ENCODE data around the gene ACOD1.

ACOD1 gene

DNA sequence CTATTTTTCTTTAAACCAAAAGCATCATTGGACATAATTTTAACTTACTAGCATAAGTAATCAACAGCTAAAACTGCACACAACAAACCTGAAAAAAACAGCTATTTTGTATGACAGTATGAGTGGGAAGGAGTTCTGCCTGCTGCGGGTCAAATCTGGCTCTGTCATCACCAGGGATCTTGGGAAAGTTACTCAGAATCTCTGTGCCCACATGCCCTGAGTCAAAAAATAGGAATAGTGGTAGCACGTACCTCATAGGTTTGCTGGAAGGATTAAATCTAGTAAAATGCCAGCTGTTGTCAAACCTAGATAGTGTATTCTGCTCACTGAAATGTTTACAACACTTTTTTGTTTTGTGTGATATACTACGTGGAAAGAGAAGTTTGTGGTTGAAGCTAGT, 44.7 kb downstream of the ACOD1 start:
- no peak for DNase-seq

DNA sequence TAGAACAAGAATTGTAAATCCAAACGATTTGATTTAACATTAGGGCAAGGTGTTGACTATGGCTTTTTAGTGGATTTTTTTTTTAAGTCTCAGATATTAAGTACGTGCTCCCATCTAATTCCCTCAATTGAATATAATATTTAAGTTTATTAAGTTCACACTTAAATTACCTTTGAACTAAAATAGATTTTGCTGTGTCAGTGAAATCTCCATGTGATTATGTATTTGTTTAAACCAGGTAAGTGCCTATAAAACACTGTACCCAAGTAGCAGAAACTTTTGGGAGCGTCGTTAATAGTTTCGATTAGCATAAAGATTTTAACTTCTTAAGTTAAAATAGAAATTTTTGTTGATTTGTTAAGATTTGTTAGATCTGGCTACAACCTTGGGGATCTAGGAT, 45.2 kb downstream of the ACOD1 start:
- DNase-seq: no peak

DNA sequence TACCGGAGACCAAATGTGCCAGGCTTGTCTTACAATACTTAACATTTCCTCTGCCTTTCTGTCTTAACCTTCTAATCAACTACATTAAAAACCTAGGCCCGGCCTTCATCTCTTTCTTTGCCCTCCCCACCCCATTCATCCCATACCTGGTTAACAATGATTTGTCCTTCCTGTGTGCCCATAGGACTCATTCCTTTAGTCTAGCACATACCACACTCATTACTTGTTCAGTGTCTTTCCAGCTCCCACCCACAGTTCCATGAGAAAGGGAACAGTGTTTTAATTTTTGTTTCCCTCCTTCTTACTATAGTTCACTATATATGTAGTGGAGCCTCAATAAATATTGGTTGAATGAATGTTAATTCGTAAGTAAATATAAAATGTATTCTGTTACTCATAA, 46.0 kb downstream of the ACOD1 start:
- DNase-seq: no peak

DNA sequence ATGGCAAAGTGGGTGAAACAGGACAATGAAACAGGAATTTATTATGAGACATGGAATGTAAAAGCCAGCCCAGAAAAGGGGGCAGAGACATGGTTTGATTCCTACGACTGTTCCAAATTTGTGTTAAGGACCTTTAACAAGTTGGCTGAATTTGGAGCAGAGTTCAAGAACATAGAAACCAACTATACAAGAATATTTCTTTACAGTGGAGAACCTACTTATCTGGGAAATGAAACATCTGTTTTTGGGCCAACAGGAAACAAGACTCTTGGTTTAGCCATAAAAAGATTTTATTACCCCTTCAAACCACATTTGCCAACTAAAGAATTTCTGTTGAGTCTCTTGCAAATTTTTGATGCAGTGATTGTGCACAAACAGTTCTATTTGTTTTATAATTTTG, 52.2 kb downstream of the ACOD1 start:
- DNase-seq: no peak

DNA sequence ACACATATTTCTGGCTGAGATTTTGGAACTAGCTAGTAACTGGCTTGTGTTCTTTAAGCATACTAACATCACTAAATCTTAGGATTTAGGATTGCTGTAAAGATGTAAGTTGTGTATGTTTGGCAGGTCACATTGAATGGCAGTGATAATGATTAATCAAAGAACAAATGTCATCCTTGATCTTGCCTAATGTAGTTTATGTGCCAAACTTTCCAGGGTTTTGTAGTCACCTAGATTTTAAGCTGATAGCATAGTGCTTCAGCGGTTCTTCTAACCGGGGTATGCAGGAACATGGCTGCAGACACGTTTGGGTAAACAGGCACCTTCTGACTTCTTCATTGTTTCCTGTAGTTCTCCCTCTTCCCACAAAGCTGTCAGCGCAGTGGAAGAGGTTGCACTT, 53.2 kb downstream of the ACOD1 start:
- no peak for DNase-seq

DNA sequence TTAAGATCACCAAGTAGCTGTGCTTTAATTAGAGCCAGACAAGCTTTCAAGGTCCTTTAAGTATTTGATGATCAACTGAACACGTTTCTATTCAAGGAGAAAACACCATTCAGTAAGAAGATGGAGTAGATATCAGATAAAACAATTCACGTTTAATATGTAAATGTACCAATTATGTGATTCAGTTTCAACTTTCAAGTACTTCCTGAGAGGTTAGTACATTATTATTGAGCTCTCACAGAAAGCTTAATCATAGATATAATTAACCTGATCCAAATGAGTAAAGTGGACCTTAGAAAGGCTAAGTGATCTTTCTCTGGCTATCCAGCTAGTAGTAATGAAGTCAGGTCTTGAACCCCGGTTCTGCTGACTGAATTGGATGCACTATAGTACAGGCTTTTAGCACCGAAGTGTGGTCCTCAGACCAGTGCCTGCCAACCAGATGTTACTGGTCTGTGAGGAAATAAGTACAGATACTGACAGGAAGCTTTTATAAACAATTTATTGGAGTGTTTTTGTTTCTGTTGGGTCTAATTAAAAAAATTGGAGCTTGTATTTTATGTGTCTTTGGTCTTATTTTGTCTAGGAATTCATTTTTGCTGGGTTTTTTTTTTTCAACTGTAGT, 53.8 kb downstream of the ACOD1 start:
- DNase-seq: no peak

DNA sequence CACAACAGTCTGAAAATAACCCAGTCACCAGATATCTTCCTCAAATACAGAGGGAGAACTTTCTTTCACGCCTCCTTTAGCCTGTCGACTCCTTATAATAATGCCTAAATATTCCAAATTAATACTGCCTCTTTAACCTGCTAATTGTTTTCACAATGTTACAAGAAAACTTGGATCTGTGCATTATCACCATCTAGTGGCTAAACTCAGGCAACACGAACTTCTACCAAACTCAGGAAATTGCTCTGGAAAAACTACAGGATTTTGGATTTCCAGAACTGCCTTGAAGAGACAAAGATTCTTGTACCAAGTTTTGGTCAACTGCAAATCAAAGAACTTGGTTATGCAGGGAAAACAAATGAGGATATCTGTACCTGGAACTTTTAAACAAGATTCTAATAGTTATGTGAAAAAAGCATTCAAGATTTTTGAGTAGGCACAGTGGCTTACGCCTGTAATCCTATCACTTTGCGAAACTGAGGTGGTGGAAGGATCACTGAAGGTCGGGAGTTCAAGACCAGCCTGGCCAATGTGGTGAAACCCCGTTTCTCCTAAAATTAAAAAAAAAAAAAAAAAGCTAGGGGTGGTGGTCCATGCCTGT, 54.4 kb downstream of the ACOD1 start:
- no peak for DNase-seq
